K562 (cell line): ENCODE data around the gene MEF2D. TPM values are rescaled to one million over a fixed set of nuclear protein-coding genes. Genes with fewer than 3 reads are reported as not detected.

Source experiments
- COPS2 ChIP-seq: fragments of 450-650 bp; conservative IDR thresholded peaks from 2 replicates; pipeline ENCODE4 v1.6.1; 2016; ENCODE audit warnings: mild to moderate bottlenecking, moderate library complexity
- DACH1 ChIP-seq: fragments of 450-650 bp; IDR thresholded peaks from 2 replicates; pipeline ENCODE4 v1.6.1; 2018; ENCODE audit not compliant: partially characterized antibody
- ELF4 ChIP-seq: fragments of 450-650 bp; formaldehyde crosslinking; IDR thresholded peaks from 2 replicates; pipeline ENCODE4 v1.4.0; 2022; ENCODE audit warnings: missing genetic modification characterization
- IFI16 ChIP-seq: fragments of 250-450 bp; sonication (Bioruptor Pico); IDR thresholded peaks from 2 replicates; pipeline ENCODE4 v2.1.2; 2022; ENCODE audit warnings: mild to moderate bottlenecking, inconsistent platforms
- POLR3G ChIP-seq: IDR thresholded peaks from 2 replicates; pipeline ENCODE4 v1.6.1; 2011; ENCODE audit not compliant: insufficient read length, insufficient replicate concordance; ENCODE audit errors: extremely low read depth
- POU5F1 ChIP-seq: fragments of 150-350 bp; IDR thresholded peaks from 2 replicates; pipeline ENCODE4 v1.6.1; 2014; ENCODE audit warnings: borderline replicate concordance, low read length, low read depth, mild to moderate bottlenecking; ENCODE audit not compliant: partially characterized antibody
- PRDM10 ChIP-seq: fragments of 450-650 bp; IDR thresholded peaks from 2 replicates; pipeline ENCODE4 v1.6.1; 2018; ENCODE audit not compliant: partially characterized antibody
- SMARCB1 ChIP-seq: IDR thresholded peaks from 2 replicates; pipeline ENCODE4 v1.6.1; 2011; ENCODE audit warnings: improper control_type of control experiment, low read depth; ENCODE audit not compliant: insufficient read length
- SOX6 ChIP-seq: fragments of 450-650 bp; IDR thresholded peaks from 2 replicates; pipeline ENCODE4 v1.6.1; 2014; ENCODE audit warnings: mild to moderate bottlenecking
- TBL1XR1 ChIP-seq, 2 experiments: IDR thresholded peaks; 2 replicates each; pipeline ENCODE4 v1.6.1; 2012; ENCODE audit warnings: improper control_type of control experiment in 2 of 2, low read length in 2 of 2, mild to moderate bottlenecking in 1 of 2
- U2AF2 ChIP-seq: fragments of 200-400 bp; formaldehyde crosslinking; optimal IDR thresholded peaks from 2 replicates; pipeline ENCODE3; 2017; ENCODE audit warnings: low read depth, mild to moderate bottlenecking, low read length
- UBTF ChIP-seq, 2 experiments: IDR thresholded peaks; 2 replicates each; pipeline ENCODE4 v1.6.1; 2012; ENCODE audit warnings: improper control_type of control experiment in 2 of 2, low read depth in 2 of 2, low read length in 2 of 2, borderline replicate concordance in 1 of 2
- ZNF277 ChIP-seq: fragments of 250-450 bp; sonication (Bioruptor Pico); IDR thresholded peaks from 2 replicates; pipeline ENCODE4 v1.8.0; 2022; ENCODE audit warnings: inconsistent platforms, mild to moderate bottlenecking, moderate library complexity, borderline replicate concordance
- ZNF280B ChIP-seq: fragments of 250-450 bp; sonication (Bioruptor Pico); IDR thresholded peaks from 2 replicates; pipeline ENCODE4 v1.5.1; 2021; ENCODE audit warnings: mild to moderate bottlenecking
- ZNF347 ChIP-seq: fragments of 450-650 bp; formaldehyde crosslinking; IDR thresholded peaks from 2 replicates; pipeline ENCODE4 v1.4.0; 2020; ENCODE audit warnings: low read depth, mild to moderate bottlenecking, moderate library complexity
- ZNF668 ChIP-seq: fragments of 250-450 bp; sonication (Bioruptor Pico); IDR thresholded peaks from 2 replicates; pipeline ENCODE4 v1.8.0; 2022; ENCODE audit warnings: mild to moderate bottlenecking, inconsistent platforms
- polyA plus RNA-seq, 8 experiments: library from polyadenylated mRNA; depleted of rRNA in 4 of 8; stranded (reverse) in 5 of 8; unstranded in 3 of 8; fragments of >200 nt; fragmentation: Nextera tagmentation in 2 of 8; fragmentation: Illumina TruSeq in 1 of 8; extraction: Ambion mirVana in 2 of 8; extraction: Trizol in 1 of 8; gene quantifications; 2 replicates each; pipeline versions ENCODE4 v1.2.1 to v1.2.3, GENCODE V29; 2011 to 2014; ENCODE audit warnings: inconsistent platforms in 1 of 8, missing spikeins in 1 of 8
- total RNA-seq, 7 experiments: library from RNA; depleted of rRNA in 6 of 7; stranded (reverse); fragments of >200 nt in 6 of 7; fragmentation: Illumina TruSeq in 2 of 7; extraction: Trizol in 2 of 7; gene quantifications; 2 replicates each; pipeline versions ENCODE4 v1.2.1 to v1.2.3, GENCODE V29; 2011 to 2021; ENCODE audit warnings: low replicate concordance in 1 of 7

MEF2D gene
- total and polyA plus RNA-seq, 9 of the 15 experiments (the other 6 are each of a cell fraction or from before 2014, with no cell fraction given), result 0.10 to 19.5 (median 2.6) TPM

- no peak for TF ChIP-seq PRDM10
- TF ChIP-seq DACH1, result no peak
- TF ChIP-seq ZNF280B (CRISPR knock-in tag), result no peak
- TF ChIP-seq POU5F1, result no peak
- TF ChIP-seq UBTF (IDR thresholded peaks at IDR 0.05; ENCODE audit: borderline replicate concordance in 1 of 2, low read depth in 2 of 2, low read length in 2 of 2), result peak in 1 of 2 experiments; percentile 59; a peak in 1 of 4 replicates
- no peak for TF ChIP-seq COPS2
- TF ChIP-seq POLR3G, result no peak
- no peak for TF ChIP-seq ZNF277
- no peak for TF ChIP-seq U2AF2
- TF ChIP-seq ELF4 (CRISPR knock-in tag), result no peak
- TF ChIP-seq ZNF668 (CRISPR knock-in tag), result no peak
- TF ChIP-seq ZNF347, result no peak
- 0 out of 2 replicates have a peak, but pooled peaks have one; percentile 10 for TF ChIP-seq SOX6
- no peak for TF ChIP-seq TBL1XR1 (IDR thresholded peaks at IDR 0.05; ENCODE audit: low read length in 2 of 2)
- no peak for TF ChIP-seq SMARCB1
- no peak for TF ChIP-seq IFI16 (CRISPR knock-in tag)
Observed at GRCh38 chr1:156523801-156524480, 23.4 kb upstream of the MEF2D start (continued).
